Activated B cell treated with CpG ODN at 0.5 μM for 24 hours (primary cell): Measurements from ENCODE around the gene VPS13A. TPM values are rescaled to one million over a fixed set of nuclear protein-coding genes. Genes with fewer than 3 reads are reported as not detected.

ENCODE experiments used
- ATAC-seq: fragments of 200-7000 bp; cut with Tn5 transposase; one replicate; pipeline ENCODE4 v1.10.0; 2021; ENCODE audit warnings: low read depth, mild to moderate bottlenecking, moderate library complexity
- CTCF ChIA-PET: fragments of 350-600 bp; sonication (Branson Sonifier 250); formaldehyde crosslinking; loops from one replicate; lab custom pipeline; 2021; ENCODE audit warnings: antibody characterized with exemption; lab: Charles Lee
- POLR2A ChIA-PET: fragments of 350-600 bp; sonication (Branson Sonifier 250); formaldehyde crosslinking; loops from one replicate; lab custom pipeline; 2021; ENCODE audit warnings: antibody characterized with exemption; lab: Charles Lee
- DNase-seq: peaks from one replicate; pipeline ENCODE4 v3.0.0; 2022
- H3K27ac Mint-ChIP-seq: one replicate; pipeline ENCODE4 v1.8.0; 2020; ENCODE audit warnings: mixed read lengths
- H3K27me3 Mint-ChIP-seq: one replicate; pipeline ENCODE4 v1.8.0; 2021; ENCODE audit warnings: mixed read lengths
- H3K36me3 Mint-ChIP-seq: one replicate; pipeline ENCODE4 v1.8.0; 2021; ENCODE audit warnings: low read depth, mixed read lengths
- H3K4me1 Mint-ChIP-seq: one replicate; pipeline ENCODE4 v1.8.0; 2021; ENCODE audit warnings: mixed read lengths
- H3K4me3 Mint-ChIP-seq: one replicate; pipeline ENCODE4 v1.8.0; 2020; ENCODE audit warnings: mild to moderate bottlenecking, mixed read lengths
- H3K9me3 Mint-ChIP-seq: one replicate; pipeline ENCODE4 v1.8.0; 2020; ENCODE audit warnings: mixed read lengths
- CTCF ChIP-seq: fragments of 200-600 bp; IDR thresholded peaks from one replicate; pipeline ENCODE4 v1.8.0; 2022; ENCODE audit warnings: antibody characterized with exemption, mild to moderate bottlenecking
- intact Hi-C: fragments of 100-400 bp; cut with micrococcal nuclease; formaldehyde crosslinking; loops from one replicate; pipeline ENCODE4 v1.15.1; 2024
- total RNA-seq: library from RNA; stranded (reverse); gene quantifications from 2 replicates; pipeline ENCODE4 v1.2.3, GENCODE V29; 2022

The VPS13A gene
- total RNA-seq, 1 donor from 2014 or later: 69.8 TPM

- DNase-seq (no peak), ATAC-seq (no peak)
- H3K4me1 Mint-ChIP-seq: peaks cover 6% of the 10 kb centered on the region
- H3K4me3 Mint-ChIP-seq: no peak overlapping the region
- H3K27me3 Mint-ChIP-seq: peaks cover 4% of the 10 kb centered on the region
- H3K36me3 Mint-ChIP-seq: no peaks in the 10 kb centered on the region
- H3K27ac Mint-ChIP-seq: no peak overlapping the region
- ChIA-PET CTCF (interaction anchor here (1.9 to 3.2 kb wide), 5 partner anchors 11 to 580 kb away, joined by 5 to 27 read pairs (median 11); no protein-coding TSS in a partner anchor), POLR2A (no interaction called here)
- H3K9me3 Mint-ChIP-seq: no peaks in the 10 kb centered on the region
- intact Hi-C loops: loop anchor here (5.0 kb wide), 3 partner anchors 297 to 1063 kb away; partner anchors contain the start of gene RFK
- no peak for TF ChIP-seq CTCF
Measured at GRCh38 chr9:77455312-77455927, 278.1 kb downstream of the VPS13A start.

GRCh38 chr9:77456829-77457437 is 279.6 kb downstream of the VPS13A start:
- peak; percentile 59 for DNase-seq
- ChIA-PET CTCF (interaction anchor here (0.7 to 3.2 kb wide), 16 partner anchors 9 to 645 kb away, joined by 3 to 27 read pairs (median 4); no protein-coding TSS in a partner anchor), POLR2A (no interaction called here)
- Mint-ChIP-seq H3K27me3 (peaks cover 4% of the 10 kb centered on the region), H3K27ac (no peak overlapping the region), H3K9me3 (no peaks in the 10 kb centered on the region), H3K36me3 (no peaks in the 10 kb centered on the region), H3K4me3 (no peak overlapping the region), H3K4me1 (peaks cover 6% of the 10 kb centered on the region)
- intact Hi-C loops: loop anchor here (1.0 to 5.0 kb wide), 4 partner anchors 290 to 1065 kb away; partner anchors contain the start of gene RFK
- no peak for TF ChIP-seq CTCF
- peak; percentile 85 for ATAC-seq

- H3K4me3 Mint-ChIP-seq: no peak overlapping the region
Measured at GRCh38 chr9:77457916-77458592, 280.7 kb downstream of the VPS13A start.

GRCh38 chr9:77460938-77461337 is 283.6 kb downstream of the VPS13A start:
- no peak for DNase-seq

More at GRCh38 chr9:77457916-77458592, 280.7 kb downstream of the VPS13A start:
- intact Hi-C loops: loop anchor here (1.0 to 5.0 kb wide), 5 partner anchors 291 to 1066 kb away; partner anchors contain the start of gene RFK
- DNase-seq (peak; percentile 21), ATAC-seq (peak; percentile 79)
- Mint-ChIP-seq H3K9me3 (no peaks in the 10 kb centered on the region), H3K27me3 (peaks cover 4% of the 10 kb centered on the region), H3K4me1 (peaks cover 6% of the 10 kb centered on the region), H3K36me3 (no peaks in the 10 kb centered on the region), H3K27ac (no peak overlapping the region)
- TF ChIP-seq CTCF: peak; percentile 74
- ChIA-PET POLR2A (no interaction called here), CTCF (interaction anchor here (0.7 to 3.2 kb wide), 10 partner anchors 9 to 659 kb away, joined by 3 to 27 read pairs (median 8); no protein-coding TSS in a partner anchor)

More at GRCh38 chr9:77460938-77461337, 283.6 kb downstream of the VPS13A start:
- ATAC-seq: no peak
- H3K4me1 Mint-ChIP-seq: peaks cover 2% of the 10 kb centered on the region
- H3K4me3 Mint-ChIP-seq: no peak overlapping the region
- no peak for TF ChIP-seq CTCF
- intact Hi-C loops: no loop called here
- POLR2A ChIA-PET: no interaction called here
- CTCF ChIA-PET: interaction anchor here (0.8 to 1.3 kb wide), 2 partner anchors 27 to 575 kb away, joined by 3 read pairs; no protein-coding TSS in a partner anchor
- no peaks in the 10 kb centered on the region for H3K36me3 Mint-ChIP-seq
- no peaks in the 10 kb centered on the region for H3K9me3 Mint-ChIP-seq
- no peak overlapping the region for H3K27ac Mint-ChIP-seq
- peaks cover 9% of the 10 kb centered on the region for H3K27me3 Mint-ChIP-seq
